ENCODE measurements around the gene ELP5.

The ELP5 gene

DNA sequence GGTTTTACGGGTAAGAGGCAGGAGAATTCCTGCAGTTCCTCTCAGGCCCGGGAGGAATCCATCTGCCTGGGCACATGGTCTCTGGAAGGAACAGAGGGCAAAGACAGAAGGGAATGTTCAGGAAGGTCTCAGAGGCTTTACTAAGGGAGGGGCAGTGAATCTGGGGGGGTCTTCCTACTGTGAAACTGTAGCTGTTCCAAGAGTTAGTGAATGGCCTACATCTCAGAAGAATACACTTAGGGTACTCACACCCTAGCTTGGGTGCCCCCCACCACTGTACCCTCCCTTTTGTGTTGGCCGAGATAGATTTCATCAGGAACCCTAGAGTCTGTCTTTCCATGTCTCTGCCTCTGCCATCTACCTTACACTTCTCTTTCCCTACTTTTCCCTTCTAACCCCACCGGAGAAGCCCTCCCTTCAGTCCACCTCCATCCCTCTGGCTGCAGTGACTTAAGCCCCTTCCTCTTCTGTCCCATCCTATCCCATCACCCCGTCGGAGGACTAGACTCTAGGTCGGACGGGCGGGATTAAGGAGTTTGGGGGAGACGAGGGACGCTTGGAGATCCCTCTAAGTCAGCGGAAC, 32.7 kb upstream of the ELP5 start:
- peak; percentile 49 for DNase-seq

DNA sequence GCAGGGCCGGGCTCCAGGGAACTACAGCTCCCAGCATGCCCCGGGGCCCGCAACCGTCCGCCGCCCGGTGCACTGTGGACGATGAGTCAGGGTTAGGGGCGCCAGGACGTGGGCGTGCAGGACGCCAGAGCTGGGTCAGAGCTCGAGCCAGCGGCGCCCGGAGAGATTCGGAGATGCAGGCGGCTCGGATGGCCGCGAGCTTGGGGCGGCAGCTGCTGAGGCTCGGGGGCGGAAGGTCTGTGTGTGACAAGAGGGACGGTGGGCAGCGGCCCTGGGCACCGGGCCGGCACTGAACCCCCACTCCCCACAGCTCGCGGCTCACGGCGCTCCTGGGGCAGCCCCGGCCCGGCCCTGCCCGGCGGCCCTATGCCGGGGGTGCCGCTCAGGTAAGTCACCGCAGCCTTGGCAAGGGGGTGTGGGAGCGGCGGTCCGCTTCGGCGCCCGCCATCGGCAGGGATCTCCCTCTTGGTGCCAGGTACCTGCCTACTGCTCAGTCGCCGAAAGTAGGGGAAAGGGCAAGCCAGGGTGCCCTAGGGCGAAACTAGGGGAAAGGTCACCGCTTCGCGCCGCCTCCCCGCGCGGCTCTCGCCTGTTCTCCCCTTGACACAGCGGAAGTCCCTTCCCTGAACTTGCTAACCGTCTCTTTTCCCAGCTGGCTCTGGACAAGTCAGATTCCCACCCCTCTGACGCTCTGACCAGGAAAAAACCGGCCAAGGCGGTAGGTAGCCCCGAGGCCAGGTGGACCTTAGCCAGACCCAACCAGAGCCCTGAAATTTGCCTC, 32.0 kb upstream of the ELP5 start, which contains the start of the genes ACADVL and DLG4:
ACADVL (plus strand) TSS at position 127 of the 781 bp plus-strand sequence; CDS start at position 174, 47 bp downstream.
DLG4 (minus strand) TSS at position 25 of the 781 bp plus-strand sequence.
- DNase-seq: no peak

- no peak for DNase-seq
Observed at GRCh38 chr17:7220593-7221277, 31.3 kb upstream of the ELP5 start.

- DNase-seq: no peak
Observed at GRCh38 chr17:7221278-7222092, 30.5 kb upstream of the ELP5 start.

DNA sequence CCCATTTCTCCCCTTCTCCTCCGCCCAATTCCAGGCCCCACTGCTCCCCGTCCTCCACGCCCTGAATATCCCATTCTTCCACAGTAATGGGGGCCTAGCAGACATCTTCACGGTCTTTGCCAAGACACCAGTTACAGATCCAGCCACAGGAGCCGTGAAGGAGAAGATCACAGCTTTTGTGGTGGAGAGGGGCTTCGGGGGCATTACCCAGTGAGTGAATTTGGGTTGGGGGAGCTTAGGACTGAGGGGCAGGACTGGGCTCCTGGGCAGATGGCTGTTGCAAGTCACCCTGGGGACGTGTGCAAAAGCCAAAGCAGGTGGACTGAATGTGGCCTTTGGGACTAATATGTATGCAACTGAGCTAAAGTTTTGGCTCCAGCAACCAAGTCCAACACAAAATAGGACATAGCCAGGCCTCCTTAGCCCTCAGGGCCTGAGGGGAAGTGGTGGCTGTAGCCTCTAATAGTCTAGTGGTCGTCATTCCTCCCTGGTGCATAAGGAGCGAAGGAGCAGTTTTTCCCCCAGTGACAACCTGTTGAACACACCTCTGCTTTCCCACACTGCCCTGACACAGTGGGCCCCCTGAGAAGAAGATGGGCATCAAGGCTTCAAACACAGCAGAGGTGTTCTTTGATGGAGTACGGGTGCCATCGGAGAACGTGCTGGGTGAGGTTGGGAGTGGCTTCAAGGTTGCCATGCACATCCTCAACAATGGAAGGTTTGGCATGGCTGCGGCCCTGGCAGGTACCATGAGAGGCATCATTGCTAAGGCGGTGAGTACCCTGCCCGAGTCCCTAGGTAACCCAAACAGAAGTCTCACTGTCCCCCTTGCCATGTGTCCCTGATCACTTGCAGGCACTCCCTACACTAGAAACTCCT, 29.7 kb upstream of the ELP5 start:
- no peak for DNase-seq

- DNase-seq: no peak
Observed at GRCh38 chr17:7222972-7223292, 29.1 kb upstream of the ELP5 start.

- no peak for DNase-seq
Observed at GRCh38 chr17:7223375-7223774, 28.6 kb upstream of the ELP5 start.

DNA sequence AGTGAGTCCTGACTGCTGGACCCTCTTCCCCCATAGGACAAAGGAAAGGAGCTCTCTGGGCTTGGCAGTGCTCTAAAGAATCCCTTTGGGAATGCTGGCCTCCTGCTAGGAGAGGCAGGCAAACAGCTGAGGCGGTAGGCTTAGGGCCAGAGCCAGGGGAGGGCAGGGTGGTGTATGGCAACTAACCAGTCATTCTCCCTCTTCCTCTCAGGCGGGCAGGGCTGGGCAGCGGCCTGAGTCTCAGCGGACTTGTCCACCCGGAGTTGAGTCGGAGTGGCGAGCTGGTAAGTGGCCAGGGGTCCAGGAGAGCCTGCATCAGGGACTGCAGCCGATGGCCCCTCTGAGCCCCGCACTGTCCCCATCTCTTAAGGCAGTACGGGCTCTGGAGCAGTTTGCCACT, 27.9 kb upstream of the ELP5 start:
- DNase-seq: no peak

- no peak for DNase-seq
Observed at GRCh38 chr17:7224661-7225111, 27.3 kb upstream of the ELP5 start.

- DNase-seq: no peak
Observed at GRCh38 chr17:7225711-7226331, 26.2 kb upstream of the ELP5 start.

GRCh38 chr17:7226721-7227710, 25.0 kb upstream of the ELP5 start:
- DNase-seq: no peak

- no peak for DNase-seq
Observed at GRCh38 chr17:7228920-7229319, 23.1 kb upstream of the ELP5 start.

DNA sequence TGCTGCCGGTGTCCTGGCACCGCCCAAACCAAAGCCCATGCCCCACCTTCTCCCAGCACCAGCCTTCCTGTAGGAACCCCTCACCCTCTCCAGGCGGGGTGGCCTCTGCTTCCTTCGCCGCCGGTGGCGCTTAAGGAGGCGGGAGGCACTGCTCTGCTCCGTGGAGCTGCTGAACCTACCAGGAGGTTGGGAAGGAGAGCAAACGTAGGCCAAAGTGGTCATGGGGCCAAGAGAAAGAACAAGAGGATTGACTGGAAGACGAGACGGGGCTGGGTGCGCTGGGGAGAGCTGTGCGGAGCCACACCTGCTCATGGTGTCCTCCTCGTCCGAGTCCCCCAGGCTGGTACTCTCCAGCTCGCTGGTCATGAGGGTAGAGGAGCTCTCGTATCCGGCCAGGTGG, 22.5 kb upstream of the ELP5 start:
- no peak for DNase-seq

DNA sequence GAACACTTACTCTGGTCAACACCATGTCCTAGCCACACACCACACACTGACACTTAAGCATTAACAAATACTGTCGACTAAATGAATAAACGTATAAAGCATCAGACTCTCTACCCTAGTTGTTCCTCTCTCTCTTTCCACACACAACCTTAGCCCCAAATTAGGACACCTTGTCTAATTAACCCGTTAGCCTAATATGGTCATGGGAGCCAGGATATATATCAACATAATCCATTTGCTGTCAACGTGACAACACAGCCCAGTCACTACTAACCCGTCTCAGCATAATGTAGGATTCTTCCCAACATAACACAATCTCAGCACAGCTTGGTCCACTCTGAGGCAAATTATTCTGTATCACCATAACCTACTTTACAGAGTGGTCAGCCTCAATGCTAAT, 19.9 kb upstream of the ELP5 start:
- no peak for DNase-seq

GRCh38 chr17:7233701-7234082, 18.3 kb upstream of the ELP5 start:
- DNase-seq: no peak

DNA sequence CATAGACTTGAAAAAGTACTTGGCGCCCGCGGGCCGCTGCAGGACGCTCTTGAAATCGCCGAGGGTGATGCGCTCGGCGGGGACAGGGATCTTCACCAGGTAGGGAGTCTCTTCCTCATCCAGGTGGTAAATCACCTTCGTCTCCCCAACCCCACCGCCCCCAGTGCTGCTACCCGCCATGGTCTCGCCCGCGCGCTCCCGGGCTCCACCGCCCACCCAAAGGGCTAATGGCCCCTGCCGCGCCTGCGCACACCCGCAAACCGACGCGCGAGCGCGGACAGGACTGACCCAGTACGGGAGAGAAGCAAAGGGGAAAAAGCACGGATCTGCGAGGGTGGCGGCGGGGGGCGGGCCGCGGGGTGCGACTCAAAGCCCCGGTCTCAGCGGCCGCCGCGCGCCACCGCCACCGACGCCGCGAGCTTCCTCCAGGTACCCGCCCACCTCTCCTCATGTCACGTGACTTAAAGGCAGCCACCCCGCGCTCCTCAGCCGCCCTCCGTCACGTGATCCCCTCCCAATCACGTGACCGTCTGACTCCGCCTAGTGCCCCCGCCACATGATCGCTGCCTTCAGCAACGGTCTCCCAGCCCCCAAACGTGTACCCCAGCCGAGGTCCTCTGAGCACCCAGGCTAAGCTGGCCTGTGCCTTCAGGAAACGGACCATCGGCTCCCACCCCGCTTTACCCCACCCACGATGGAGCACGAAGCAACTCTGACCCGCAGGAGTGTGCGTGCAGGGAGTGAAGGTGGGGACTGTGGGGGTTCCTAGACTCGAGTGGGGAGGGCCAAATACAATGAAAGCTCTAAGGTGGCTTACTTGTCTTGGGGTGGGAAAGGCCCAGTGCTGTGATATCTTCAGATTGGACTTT, 17.7 kb upstream of the ELP5 start, which contains the start of gene DVL2:
DVL2 (minus strand) TSS at position 435 of the 869 bp plus-strand sequence; CDS start at position 180, 255 bp downstream.
- DNase-seq: peak; percentile 83

GRCh38 chr17:7235693-7236665, 16.0 kb upstream of the ELP5 start:
- DNase-seq: no peak

- no peak for DNase-seq
Observed at GRCh38 chr17:7236808-7237207, 15.2 kb upstream of the ELP5 start.
